NCI-H146 treated with DMSO at 0.1 percent for 48 hours (cell line): ENCODE results near the gene RING1.
"Not testable (repeated sequence)": the region's sequence is repeated elsewhere in the genome, so short reads cannot be mapped to it uniquely, and the experiment has no call there.

Experiments used
- DNase-seq: peaks from one replicate; lab custom pipeline; 2025; ENCODE audit not compliant: unreplicated experiment; lab: John Stamatoyannopoulos, UW

RING1 gene

DNA sequence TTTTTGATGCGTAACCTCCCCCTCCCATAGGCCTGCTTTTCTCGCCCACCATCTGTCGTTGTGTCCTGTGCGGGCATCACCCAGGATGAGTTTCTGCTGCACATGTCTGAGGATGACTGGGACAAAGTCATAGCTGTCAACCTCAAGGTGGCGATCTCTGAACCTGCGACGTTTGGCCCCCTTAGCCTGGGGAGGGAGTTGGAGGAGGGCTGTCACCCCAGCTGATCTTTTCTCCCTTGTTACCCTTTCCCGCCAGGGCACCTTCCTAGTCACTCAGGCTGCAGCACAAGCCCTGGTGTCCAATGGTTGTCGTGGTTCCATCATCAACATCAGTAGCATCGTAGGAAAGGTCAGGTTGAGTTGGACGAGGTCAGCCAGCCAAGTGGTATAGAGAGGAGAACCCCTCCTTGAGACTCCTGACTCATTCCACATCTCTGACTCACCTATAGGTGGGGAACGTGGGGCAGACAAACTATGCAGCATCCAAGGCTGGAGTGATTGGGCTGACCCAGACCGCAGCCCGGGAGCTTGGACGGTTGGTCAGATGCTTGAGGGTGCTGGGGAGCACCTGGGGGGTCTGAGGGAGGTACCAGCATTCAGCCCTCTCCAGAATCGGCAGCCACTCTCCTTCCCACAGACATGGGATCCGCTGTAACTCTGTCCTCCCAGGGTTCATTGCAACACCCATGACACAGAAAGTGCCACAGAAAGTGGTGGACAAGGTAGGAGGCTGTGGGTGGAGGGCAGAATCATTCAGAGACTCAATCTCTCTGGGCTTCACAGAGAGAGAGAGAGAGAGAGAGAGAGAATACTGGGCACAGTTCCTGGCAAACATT lies 2.9 kb upstream of the RING1 start:
- no peak for DNase-seq

DNA sequence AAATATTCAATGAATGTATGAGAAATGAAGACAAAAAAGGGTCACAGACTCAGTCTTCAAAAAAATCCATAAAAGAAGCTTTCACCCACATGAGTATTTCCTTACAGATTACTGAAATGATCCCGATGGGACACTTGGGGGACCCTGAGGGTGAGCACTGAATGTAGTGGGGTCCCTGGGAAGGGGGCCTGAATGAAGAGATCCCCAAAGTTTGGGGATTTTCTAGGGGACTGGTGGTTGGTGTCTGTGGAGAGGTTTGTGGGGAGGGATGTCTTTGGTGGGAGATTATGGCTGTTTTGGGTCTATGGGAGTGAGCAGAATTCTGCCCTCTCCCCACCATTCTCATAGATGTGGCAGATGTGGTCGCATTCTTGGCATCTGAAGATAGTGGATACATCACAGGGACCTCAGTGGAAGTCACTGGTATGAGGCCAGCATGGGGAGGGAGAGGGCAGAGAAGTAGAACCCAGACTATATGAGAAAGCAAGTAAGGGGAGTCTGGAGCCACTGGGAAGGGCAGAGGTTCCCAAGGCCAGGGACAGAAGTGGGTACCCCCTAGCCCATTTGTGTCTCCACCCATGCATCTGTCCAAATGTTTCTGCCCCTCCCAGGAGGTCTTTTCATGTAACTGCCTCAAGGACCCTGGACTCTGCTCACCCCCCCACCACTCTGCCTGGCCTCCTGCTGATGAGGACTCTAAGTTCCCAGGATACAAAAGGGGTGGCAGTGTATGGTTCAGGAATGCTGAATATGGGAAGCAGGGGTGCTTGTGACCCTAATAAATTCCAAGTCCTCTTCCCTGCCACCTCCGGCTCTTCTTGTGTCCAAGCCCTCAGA lies 2.1 kb upstream of the RING1 start:
- no peak for DNase-seq

DNA sequence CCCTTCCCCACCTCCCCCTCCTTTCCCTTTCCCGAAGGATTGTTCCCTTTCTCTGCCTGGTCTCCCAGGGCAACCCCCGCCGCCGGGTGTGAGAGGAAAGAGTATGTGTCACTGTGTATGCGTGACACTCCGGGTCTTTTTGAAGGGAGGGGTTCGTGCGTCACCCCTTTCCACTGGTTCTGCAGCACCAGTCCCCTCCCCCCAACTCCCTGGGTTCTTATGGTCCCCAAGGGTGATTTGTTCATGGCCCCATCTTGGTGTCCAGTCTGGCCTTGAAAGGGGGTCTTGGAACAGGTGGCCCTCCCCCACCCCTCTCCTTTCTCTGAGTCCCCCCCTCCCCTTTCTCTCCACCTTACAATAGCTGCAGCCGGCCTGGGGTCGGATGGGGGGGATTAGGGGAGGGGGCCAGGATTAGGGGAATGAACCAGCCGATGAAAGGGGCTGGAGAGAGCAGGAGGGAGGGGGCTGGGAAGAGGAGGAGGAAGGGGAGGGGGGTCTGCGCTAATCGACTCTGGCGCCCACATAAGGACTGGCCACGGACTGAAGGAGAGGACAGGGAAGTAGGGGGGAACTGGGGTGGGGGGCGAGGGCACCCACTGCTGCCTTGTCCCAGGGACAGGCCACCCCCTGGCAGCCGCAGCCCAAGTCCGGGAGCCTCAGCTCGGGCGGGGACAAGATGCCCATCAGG lies 1.3 kb upstream of the RING1 start:
- DNase-seq: no peak

DNA sequence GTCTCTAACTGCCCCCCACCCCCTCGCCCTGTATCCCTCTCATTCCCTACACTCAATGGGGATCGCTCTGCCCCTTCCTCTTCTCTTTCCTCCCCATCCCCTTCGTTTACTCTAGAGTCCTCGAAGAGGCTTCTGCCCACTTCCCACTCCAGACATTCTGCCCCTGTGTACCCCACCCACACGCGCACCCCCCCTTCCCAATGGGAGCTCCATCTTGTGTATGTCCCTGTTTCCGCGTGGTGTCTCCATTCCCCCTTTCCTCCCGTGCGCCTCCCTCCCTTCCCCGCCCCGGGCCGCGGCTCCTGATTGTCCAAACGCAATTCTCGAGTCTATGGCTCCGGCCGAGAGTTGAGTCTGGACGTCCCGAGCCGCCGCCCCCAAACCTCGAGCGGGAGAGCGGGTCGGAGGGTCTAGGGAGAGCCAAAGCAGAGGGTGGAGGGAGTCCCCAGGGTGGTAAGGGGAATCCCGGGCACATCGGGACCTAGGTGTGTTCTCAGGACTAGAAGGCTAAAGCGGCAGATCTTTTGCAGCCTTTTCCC lies 679 bp upstream of the RING1 start:
- DNase-seq: no peak

DNA sequence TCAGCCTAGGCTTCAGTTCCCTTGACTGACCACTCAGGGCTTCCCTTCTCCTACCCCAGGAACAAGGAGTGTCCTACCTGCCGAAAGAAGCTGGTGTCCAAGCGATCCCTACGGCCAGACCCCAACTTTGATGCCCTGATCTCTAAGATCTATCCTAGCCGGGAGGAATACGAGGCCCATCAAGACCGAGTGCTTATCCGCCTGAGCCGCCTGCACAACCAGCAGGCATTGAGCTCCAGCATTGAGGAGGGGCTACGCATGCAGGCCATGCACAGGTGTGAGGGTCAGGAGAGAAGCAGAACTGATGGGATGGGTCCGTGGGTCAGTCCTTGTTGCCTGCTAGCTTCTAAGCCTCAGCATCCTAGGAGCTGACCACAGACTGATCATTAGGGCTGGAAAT lies 1.6 kb downstream of the RING1 start:
- no peak for DNase-seq

DNA sequence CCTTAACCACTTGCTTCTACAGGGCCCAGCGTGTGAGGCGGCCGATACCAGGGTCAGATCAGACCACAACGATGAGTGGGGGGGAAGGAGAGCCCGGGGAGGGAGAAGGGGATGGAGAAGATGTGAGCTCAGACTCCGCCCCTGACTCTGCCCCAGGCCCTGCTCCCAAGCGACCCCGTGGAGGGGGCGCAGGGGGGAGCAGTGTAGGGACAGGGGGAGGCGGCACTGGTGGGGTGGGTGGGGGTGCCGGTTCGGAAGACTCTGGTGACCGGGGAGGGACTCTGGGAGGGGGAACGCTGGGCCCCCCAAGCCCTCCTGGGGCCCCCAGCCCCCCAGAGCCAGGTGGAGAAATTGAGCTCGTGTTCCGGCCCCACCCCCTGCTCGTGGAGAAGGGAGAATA lies 2.8 kb downstream of the RING1 start:
- DNase-seq: no peak

DNA sequence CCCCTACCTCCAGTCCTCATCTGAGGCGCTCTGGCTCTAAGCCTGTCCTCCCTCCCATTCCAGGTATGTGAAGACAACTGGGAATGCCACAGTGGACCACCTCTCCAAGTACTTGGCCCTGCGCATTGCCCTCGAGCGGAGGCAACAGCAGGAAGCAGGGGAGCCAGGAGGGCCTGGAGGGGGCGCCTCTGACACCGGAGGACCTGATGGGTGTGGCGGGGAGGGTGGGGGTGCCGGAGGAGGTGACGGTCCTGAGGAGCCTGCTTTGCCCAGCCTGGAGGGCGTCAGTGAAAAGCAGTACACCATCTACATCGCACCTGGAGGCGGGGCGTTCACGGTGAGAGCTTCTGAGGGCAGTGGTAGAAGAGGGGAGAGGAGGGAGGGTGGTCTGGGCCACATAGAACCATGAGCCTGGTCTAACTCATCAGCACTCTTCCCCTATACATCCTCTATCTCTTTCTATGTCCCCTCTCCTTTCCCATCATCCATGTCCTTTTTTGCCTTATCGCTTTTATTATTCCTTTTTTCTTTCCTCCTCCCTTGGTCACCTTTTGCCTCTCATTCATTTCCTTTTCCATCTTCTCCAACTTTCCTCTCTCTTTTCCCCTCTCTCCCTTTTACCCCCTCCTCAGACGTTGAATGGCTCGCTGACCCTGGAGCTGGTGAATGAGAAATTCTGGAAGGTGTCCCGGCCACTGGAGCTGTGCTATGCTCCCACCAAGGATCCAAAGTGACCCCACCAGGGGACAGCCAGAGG lies 3.5 kb downstream of the RING1 start:
- DNase-seq: no peak

DNA sequence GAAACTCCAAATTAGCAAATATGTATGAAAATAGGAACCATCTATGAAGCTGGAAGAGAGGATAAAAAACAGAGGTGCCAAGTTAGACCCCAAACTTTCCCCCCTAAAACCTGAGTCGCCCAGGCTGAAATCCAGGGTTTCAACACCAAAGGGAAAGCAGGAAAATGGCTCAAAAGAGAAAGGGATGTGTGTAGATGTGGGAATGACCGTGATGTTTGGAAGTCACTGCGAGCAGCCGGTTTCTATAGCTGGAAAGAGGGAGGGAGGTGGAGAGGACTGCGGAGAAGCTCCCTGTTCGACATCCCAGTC lies 4.5 kb downstream of the RING1 start:
- no peak for DNase-seq

DNA sequence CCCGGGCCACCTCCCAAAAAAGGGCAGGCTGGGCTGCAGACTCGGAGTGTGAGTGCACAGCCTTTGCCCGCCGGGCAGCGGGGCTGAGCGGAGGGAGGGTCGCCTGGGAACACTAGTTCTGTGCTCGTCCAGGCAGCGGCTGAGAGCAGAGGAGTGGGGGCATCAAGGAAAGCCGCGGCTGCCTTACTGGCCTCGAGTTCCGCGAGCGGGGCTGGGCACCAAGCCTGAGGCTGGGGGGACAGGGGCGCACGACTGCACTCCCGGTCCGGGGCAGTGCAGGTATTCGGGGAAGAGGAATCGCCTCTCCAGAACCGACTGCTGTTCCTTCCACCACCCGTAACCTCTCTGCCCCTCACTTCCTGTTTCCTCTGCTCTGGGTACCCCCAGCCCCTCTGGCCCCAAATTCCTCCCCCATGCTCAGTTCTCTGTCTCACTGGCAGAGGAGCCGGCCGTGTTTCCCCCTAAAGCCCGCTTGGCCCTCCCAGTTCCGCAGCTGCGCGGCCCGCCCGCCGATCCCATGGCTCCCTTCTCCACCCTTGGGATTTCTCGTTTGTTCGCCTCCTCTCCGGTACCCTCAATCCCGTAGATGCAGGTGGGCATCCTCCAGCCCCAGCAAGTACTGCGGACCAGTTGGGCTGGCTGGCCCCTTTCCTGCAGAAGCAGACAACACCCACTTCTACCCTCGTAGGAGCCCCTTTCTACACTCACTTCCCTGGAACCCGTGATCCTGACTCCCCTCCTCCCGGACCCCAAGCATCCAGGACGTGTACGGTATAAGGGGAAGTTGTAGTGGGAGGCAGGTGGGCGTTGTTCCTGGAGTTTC lies 5.1 kb downstream of the RING1 start:
- no peak for DNase-seq

DNA sequence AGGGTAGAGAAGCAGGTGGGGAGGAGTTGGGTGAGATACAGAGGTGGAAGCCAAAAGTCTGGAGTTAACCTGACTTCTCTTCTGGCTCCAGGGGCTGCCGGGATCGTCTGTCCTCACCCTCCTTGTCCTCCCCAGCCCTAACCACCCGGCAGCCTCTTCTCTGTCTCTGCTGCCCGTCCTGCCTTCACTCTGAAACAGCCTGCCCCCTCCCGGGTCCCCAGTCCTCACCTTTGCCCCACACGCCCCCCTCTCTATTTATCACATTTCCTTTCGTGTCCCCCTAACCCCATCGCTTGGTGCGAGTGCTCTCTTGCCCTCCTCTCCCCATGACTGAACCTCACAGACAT lies 5.7 kb downstream of the RING1 start:
- no peak for DNase-seq

DNA sequence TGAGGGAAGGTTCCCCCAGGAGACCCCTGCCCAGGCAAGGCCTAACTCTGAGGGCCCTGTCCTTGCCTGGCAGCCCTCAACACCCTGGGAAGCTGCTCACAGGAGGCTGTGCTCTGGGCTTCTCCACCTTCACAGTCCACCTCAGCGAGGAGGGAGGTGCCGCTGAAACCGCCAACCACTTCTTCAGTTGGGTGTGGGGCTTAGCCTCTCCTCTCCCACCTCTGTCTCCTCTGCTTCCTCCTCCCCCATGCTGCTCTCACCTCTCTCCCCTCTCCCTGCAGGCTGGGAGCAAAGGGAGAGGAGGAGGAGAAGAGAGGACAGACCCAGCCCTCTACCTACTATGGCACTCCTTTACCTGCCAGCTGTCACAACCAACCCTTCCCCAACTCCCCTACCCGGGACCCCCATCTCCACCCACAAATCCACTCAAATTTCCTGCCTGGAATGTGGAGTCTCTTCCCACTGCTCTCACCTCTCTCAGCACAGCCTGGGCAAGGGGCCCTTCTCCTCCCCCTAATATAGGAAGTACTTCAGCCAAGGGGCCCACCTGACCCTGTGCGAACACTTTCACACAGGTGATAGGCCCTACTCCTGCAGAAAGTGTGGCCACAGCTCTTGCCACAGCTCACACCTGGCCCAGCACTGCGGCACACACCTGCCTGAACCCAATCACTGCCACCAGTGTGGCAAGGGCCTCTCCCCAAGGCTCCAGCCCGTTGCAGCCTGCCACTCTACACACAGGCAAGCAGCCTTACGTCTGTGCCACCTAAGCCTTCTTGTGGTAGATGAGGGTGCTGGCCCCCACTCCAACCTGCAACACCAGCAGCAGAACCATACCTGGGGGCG lies 7.2 kb downstream of the RING1 start:
- DNase-seq: no peak

DNA sequence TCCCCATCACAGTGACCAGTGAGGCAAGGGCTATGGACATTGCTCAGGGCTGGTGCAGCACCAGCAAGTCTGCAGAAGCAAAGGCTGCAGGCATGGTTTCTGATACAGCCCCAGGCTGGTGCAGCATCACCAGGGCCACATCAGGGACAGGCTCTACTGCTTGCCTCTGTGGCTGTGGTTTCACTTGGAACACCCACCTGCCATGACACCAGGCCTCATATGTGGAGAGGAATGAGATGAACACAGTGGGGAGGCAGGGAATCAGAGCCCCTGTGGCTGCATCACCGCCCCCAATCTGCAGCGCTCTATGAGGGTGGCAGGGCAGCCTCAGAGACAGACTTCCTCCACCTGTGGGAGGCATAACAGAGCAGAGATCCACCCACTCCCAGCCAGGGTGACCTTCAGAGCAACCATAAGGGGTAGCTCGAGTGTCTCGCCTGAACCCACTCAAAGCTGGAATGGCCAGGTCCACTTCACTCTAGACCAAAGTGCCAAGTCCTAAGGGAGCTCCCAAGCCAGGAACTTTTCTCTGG lies 7.9 kb downstream of the RING1 start:
- no peak for DNase-seq

DNA sequence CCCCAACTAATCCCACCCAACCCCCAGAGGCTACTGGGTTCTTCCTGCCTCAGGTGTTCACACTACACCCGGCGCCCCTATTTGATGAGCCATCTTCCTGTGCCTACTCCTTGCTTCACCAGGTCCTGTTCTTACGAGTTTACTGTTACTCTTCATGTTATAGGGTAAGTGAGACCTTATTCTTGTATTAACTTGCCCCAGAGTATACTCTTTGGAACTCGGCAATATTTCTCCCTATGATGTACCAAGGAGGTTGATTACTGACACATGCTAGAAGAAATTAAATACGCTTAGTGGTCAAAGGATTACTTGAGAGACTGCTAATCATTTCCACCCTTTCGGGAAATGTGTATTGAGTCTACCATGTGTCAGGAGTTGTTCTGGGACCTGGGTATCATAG lies 8.9 kb downstream of the RING1 start:
- DNase-seq: no peak

DNA sequence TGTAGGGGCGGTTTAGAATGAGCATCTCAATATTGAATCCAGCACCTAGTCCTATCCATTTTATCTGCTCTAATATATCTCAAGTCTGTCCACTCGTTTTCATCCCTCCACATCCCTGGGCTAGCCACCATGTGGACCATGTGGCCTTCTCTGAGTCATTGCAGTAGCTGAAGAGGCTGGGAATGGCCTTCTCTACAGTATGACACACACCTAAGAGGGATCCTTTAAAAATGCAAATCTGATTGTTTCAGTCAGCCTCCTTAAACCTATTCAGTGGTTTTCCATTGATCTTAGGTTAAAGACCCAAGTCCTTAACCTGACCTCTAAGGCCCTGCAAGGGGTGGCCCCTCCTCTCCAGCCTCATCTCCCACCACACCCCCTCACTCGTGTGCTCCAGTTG lies 9.4 kb downstream of the RING1 start:
- no peak for DNase-seq

DNA sequence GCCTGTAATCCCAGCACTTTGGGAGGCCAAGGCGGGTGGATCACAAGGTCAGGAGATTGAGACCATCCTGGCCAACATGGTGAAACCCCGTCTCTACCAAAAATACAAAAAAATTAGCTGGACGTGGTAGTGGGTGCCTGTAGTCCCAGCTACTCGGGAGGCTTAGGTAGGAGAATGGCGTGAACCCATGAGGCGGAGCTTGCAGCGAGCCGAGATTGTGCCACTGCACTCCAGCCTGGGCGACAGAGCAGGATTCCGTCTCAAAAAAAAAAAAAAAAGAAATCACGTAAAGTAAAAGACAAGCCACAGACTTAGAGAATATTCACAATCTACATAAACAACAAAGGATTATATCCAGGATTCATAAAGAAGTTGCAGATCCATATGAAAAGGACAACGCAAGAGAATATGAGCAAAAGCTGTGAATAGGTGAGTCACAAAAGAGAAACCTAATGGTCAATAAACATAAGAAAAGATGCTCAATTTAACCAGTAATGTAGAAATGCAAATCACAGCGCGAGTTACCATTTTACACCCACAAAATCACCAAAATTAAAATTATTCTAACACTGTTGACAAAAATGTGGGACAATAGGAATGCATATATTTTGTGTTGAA lies 18.3 kb downstream of the RING1 start:
- not testable (repeated sequence) for DNase-seq

DNA sequence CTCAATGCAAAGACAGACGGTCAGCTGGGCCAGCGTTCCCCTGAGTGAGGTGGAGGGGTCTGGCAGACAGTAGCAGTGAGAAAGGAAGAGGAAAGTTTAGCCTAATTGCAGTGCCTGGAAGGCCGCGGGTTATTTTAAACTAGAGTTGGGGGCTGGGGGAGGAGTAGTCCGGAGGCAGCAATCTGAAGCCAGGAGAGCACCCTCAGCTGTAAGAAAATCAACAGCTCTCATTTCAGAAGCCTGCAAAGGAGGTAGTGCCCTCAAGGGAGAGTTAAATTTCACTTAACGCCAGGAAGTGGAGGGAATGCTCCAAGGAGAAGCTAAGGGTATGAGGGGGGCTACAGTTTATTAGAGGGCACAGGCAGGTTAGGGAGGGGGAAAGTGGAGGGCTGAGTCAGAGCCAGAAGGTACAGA lies 26.9 kb downstream of the RING1 start:
- DNase-seq: no peak

DNA sequence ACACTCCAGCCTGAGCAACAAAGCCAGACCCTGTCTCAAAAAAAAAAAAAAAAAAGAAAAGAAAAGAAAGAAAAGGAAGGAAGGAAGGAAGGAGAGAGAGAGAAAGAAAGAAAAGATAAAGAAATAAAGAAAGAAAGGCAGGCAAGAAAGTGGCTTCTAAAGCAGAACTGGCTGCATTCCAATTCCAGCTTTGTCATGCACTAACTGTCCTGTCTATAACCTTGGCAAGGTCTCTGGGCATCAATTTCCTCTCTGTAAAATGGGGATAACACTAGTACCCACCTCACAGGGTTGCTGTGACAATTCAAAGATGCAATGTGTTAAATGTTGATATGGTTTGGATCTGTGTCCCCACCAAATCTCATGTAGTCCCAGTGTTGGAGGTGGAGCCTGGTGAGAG lies 28.0 kb downstream of the RING1 start:
- DNase-seq: no peak

DNA sequence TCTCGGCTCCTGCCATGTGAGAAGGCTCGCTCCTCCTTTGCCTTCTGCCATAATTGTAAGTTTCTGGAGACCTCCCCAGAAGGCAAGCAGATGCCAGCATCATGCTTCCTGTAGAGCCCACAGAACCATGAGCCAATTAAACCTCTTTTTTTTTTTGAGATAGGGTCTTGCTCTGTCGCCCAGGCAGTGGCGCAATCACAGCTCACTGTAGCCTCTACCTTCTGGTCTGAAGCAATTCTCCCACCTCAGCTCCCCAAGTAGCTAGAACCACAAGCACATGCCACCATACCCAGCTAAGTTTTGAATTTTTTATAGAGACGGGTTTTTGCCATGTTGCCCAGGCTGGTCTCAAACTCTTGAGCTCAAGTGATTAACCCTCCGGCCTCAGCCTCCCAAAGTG lies 28.6 kb downstream of the RING1 start:
- no peak for DNase-seq

DNA sequence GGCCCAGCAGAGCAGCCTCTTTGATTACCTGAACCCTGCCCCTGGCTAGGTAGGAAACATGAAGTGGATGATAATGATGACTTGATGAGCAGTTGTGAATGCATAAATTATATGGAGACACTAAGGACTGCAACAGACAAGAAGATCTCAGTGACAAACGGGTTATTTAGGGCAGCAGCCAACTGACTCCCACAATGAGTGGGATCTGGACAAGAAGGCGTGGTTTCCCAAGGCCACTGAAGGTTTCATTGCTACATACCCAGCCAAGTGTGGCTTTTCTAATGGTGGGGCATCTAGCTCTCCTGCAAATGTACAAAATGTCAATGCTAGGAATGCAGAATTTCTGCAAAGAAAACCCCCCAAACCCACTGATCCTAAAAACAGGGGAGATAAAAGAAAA lies 29.4 kb downstream of the RING1 start:
- no peak for DNase-seq
